NCI-H345 (cell line): ENCODE results near the gene SLC25A21.
A peak's percentile ranks its signal among the peaks of the same experiment; 100 is the strongest.

Source experiments
- DNase-seq: peaks from one replicate; lab custom pipeline; 2025; lab: John Stamatoyannopoulos, UW

SLC25A21 gene

DNA sequence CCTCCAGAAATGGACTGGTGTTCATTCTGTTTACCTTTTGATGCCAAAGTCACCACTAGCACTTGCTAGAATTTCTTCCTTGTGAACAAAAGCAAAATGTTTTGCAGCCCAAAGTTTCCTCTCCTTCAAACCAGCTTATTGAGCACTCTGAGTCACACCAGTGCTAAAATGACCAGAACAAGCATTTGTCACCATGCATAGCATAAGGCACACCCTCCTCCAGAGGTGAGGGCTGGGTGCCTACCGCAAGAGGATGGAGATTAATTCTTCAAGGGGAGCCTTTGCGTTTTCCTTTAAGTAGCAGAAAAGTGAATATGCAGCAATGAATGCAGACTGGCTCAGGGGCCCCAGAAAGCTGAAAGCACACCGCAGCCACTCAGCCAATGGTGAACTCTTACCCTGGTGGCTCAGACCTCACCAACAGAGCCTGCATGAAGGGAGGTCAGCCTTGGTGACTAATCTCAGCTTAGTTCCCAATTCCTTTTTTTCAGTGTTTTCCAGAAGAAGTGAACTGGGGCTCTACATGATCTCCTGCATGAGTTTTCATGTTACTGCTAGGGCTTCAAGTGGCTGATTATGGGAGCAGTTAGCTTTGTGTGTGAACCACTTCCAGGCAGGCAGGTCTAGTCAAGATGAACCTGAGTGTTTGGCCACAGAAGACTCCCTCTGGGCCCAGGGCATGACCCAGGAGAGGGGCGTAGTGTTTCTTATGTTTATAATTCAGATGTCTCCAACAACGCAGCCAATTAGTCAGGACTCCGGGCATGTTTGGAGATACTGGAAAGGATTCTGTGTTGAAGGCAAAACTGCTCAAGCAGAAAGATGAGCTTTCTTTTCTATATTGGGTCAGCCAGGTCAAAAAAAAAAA lies 414.4 kb downstream of the SLC25A21 start:
- DNase-seq = no peak

DNA sequence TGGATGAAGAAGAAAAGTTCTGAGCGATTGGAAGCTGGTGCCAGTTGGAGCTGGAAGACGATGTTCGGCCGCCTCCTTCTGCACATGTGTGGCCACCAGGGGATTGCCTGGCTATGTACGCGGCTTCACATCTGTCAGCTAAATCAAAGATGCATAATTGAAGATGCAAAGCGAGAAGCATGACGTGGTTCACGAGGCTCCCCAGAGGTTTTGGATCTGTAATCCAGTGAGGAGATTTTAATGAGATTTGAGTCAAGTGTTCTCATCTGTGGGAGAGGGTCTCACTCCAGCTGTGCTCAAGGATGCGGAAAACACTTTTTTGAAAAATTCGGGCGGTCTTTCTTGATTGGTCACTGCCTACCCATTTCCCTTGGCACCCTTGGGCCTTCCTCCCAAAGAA lies 416.2 kb downstream of the SLC25A21 start:
- no peak for DNase-seq

DNA sequence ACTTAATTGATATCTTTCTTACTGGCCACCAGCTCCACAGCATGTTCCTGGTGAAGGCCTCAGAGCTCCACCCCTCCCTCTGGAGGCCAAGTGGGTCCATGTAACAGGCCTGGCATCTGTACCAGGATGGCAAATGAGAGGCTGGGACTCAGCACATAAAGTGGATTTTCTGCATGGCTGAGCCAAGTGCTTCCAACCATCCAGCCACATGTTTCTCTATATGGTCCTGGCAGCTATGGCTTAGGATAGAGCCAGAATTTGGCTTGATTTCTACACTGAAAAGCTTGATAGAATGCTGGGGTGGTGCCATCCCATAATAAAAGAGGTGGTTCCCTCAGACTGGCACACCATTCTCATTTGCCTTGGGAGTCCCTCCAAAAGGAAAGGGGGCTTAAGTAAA lies 416.6 kb downstream of the SLC25A21 start:
- DNase-seq = no peak

DNA sequence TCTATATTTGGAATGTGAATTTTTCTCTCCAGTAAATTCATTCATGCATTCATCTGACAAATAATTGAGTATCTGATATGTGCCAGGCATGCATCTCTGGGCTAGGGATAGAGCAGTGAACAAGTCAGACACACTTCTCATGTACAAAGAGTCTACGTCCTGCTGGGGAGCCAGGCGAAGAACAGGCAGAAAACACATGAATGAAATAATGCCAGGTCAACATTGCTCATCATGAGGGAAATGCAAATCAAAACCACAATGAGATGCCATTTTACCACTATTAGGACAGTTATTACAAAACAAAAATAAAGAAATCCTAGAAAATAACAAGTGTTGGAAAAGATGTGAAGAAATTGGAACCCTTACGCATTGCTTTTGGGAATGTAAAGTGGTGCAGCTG lies 420.5 kb downstream of the SLC25A21 start:
- no peak for DNase-seq

DNA sequence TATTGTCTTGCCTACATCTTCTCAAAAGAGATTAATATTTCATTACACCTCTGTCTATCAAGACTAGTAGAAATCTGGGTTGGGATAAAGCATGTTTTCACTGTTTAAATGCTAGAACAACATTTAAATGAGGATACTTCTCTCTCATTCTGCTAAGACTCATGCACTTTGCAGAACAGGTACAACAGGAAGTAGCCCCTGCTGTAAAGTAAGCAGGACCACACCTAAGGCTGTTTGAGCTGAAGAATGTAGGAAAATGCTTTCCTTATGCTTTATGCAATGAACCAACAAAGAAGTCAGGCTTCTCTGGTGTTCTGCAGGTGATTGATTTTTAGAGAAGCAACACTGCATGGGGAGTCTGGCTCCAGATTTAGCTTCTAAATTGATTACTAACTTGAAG lies 421.3 kb downstream of the SLC25A21 start:
- DNase-seq = no peak

DNA sequence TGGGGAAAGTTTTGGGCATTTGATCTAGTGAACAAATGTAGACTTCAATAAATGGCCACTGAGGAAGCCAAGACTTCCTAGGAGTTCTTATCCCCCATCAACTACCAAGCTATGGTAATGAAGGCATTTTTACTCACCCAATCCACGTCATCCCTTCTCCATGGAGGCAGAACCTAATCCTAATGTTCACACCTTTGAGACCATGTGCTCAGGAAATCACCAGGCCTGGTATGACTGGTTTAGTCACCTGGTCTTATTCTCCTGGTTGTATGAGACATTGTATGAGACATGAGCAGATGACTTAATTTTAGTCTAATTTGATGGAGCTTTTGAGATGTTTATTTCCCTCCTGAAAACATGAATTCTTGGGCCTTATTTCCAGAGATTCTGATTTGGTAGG lies 422.2 kb downstream of the SLC25A21 start:
- no peak for DNase-seq

DNA sequence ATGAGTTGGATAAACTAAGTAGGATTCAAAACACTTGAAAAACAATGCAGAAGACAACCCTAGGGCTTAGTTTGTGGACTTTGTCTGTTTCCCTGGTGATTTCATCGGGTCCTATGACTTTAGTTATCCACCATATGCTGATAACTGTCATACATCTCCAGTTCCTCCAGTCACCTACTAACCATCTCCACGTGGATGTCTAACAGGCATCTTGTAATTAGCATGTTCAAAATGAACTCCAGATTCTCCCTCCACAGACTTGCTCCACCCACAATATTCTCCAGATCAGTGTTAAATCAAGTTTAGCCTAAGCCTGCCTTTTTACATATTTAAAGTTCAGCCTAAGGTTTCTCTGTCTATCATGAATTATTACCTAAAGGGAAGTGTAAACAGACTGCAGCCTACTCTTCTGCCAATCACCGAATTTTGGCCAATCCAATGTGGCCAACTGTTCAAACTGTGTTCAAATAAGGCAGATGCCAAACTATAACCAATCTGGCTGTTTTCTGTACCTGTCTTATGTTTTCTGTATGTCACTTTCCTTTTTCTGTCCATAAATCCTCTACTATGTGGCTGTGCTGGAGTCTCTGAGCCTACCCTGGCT lies 423.7 kb downstream of the SLC25A21 start:
- DNase-seq = no peak

DNA sequence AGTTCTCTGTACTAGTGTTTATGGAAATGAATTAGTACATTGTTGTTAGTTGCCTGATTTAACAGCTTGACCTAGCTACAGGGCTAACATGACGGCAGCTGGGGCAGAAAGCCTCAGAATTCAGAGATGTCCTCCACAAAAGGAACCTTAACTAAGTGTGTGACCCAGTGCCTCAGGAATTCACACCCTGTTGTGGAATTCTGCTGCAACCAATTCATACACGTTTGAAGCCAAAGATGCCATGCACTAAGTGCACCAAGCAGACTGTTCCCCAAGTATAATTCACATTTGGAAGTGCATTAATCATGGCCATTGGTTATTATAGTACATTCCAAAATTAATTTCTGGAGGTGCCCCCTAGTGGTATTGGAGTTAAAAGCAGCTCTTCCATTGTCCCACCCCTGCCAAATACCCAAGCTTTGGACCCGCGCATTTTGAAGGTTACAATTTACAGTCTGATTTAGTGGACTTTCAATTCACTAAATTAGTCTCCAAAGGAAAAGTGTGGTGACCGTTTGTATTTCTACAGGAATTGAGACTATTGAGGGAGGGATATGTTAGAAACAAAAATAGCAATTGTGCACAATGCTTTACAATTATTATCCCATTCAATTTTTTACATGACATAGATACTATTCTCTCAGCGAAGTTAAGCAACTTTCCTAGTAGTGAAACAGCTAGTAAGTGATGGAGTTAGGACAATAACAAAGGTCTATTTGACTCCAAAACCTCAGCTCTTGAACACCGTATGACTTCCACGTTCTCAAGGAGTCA lies 424.8 kb downstream of the SLC25A21 start:
- DNase-seq = no peak

DNA sequence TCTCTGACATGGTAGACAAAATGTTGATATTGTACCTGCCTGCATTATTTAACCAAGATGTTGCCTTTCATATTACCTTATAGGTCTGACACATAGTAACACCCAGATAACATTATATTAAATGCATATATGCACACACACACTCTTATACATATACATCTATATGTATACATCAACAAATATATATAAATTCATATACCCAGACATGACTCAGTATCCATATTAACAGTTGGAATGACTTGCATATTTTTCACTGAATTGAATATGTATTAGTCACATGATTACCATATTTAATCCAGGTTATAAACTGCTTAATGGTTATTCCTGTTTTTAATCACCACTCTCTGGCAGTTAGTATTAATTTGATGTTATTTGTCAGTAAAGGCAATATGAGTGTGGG lies 425.5 kb downstream of the SLC25A21 start:
- no peak for DNase-seq

DNA sequence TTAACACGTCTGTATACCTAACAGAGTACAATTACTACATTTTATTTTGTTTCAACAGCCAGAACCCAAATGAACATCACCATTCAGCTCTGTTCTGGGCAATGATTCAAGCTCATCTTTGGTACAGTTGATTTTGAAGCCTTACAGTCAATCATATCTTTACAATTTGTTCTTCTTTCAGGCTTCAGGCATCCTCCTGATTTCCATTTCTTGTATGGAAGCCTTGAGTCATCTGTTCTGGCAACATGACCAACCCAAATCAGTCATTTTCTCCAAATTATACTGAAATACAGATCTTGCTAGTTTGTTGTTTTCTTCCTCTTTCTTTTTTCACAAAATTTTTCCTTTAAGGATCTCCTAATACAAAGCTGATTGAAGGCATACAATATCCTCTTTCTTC lies 430.5 kb downstream of the SLC25A21 start:
- no peak for DNase-seq

DNA sequence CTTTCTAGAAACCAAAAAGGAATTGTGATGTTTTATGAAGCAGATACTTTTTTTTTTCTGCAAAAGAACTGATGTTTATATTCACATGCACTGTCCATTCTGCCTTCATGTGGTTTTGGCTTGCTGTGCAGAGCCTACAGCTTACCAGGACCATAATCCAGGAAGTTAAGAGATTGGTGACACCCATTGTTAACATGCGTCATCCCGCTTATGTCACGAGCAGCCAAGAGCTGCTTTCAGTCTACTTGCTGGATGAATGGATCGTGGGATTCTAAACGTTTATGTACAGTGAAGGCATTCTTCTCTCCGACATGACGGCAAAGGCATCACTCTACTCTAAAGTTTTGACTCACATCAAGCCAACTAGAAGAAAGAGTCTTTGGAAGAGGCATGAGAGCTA lies 434.1 kb downstream of the SLC25A21 start:
- DNase-seq = no peak

DNA sequence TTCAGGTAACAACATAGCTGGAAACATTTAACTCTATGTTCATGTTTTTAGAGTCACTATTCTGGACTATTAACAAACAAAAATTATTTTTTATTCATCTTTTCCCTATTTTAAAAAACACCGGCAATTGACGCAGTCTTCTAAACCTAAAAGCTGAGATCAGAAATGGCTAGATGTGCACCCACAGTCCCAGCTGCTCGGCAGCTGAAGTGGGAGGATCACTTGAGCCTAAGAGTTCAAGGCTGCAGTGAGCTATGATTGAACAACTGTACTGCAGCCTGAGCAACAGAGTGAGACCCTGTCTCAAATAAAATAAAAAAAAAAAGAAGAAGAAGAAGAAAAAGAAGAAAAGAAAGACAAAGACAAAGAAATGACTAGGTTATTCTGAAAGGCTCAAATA lies 446.3 kb downstream of the SLC25A21 start:
- DNase-seq = no peak

DNA sequence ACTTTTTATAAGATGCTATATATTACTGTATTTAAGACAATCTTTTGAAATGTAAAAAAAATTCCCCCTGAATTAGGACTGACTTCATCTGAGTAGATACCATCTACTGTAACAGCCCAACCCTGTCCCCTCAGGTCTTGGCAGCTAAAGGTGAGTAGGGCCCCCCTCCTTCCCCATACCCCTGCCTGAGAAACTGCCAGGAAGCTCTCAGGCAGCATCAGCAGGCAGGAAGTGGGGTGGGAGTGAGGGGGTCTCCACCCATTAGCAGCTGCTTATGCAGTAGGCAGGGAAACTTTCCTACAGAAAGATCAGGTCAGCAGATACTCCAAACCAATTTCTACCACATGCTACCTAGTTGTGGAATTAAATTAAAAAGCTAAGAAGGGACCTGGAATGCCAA lies 448.2 kb downstream of the SLC25A21 start:
- DNase-seq = no peak

DNA sequence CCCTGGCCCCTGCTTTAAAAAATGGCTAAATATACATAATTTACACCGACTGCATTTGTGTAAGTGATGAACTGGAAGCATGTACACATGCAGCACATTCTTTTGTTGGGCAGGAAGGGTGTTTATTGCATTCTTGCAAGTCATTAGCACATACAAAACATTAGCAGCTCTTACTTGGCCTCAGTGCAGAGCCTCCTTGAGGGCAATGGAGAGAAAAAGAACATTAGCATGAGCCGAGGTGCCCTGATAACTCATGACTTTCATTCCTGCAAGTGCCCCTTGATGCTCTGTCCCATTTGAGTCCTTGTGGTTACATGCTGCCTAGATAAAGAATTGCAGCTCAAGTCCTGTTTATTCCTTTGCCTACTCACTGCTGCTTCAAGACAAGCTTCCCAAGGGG lies 448.9 kb downstream of the SLC25A21 start:
- no peak for DNase-seq

DNA sequence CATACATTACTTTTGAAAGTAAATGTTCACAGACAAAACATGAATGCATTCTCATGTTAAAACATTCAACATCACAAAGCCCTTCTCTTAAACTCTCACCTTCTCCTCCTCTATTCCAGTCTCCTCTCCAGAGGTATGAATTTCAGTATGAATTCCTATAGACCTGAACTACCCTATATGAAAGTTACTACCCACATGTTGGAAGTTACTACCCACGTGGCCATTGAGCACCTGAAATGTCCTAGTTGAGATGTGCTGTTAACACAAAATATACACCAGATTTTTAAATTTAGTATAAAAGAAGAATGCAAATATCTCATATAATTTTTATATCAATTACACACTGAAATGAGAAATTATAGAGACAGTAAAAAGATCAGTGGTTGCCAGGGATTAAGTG lies 450.5 kb downstream of the SLC25A21 start:
- no peak for DNase-seq

DNA sequence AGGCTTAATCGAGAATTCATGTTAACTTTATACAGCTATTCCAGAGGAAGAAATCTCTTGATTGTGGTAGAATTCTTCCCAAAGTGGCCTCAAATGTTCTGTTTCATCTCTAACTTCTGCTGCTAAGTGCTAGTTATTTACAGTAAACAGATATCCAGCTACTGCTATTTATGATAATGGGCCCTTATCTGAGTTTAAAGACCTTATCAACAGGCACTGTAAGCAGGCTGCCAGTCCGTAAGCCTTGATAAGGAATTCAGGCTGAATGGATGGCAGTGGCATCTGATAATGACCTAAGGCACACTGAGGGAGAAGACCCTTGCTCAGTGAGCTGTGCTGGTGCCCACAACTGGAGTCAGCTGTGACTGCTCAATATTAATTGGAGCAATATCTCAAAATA lies 451.7 kb downstream of the SLC25A21 start:
- no peak for DNase-seq

DNA sequence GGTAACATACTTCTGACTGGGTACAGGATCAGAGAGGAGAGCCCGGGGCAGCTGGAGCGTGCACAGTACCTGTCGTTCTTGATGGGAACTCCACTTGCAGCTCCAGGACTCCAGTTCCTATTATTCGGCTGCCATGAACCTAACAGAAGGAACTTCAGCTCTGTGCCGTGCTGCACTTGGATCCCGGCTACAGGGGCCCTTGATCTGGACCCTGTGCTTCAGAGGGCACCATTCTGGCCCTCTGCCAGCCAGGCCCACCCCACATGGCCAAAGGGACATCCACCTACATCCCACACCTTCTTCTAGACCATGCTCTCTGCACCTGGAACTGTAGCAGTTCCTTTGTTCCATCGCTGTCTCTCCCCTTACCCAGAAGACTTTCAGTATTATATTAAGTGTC lies 452.6 kb downstream of the SLC25A21 start:
- no peak for DNase-seq

DNA sequence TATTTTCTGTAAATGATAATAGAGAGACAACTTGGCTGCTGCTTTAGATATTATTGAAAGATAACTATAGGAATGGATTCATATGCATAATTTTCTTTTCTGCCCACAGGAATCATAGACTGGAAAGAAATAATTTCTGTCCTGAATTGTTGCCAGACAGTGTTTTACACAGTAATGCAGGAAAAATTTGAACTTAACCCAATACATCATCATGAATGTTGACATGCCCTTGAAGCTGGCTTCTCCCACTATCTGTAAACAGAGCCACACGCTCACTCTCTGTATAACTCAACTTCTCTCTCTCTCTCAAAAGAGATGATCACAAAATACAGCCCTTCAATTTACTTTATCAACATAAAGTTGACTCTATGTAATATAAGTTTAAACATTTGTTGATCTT lies 454.2 kb downstream of the SLC25A21 start:
- DNase-seq = no peak

DNA sequence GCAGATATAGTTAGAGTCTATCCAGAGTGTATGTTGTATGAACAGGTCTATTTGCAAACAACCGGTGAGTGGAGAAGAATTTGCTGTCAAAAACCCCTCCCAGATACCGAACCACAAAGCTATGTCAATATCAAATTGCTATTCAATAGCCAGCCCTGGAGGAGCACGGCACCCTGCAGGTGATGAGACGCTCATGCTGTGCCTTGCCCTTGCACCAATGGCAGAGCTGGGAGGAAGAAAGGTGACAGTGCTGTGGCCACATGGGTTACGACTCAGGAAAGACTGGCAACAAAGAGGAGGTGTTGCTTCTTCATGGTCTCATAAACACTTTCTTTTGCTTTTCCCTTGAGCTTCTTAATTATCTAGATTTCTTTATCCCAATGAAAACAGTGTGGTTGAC lies 455.0 kb downstream of the SLC25A21 start:
- peak; percentile 77 for DNase-seq

DNA sequence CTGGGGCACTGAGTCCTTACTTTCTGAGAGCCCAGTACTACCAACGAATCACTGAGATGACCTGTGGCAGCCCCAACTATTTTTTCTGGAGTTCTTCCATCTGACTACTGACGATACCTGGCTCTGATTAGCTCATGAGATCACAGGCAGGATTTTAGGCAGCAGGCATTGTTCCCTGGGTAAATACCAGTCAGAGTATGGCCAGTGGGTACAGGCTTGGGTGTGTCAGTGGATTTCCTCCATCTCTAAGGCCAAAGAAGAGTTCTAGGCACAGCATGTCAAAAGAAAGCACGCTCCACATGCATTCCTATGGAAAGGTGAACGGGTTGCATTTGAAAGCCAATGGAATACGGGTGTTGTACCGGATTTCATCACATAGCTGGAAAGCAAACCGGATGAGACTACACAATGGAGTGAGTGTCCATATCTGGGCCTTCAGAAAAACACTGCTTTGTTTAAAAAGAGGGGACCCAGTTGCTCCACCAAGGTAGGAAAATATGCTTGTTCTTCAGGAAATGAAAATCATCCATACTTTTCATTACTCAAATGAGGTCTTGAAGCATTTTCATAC lies 455.7 kb downstream of the SLC25A21 start:
- DNase-seq = no peak

DNA sequence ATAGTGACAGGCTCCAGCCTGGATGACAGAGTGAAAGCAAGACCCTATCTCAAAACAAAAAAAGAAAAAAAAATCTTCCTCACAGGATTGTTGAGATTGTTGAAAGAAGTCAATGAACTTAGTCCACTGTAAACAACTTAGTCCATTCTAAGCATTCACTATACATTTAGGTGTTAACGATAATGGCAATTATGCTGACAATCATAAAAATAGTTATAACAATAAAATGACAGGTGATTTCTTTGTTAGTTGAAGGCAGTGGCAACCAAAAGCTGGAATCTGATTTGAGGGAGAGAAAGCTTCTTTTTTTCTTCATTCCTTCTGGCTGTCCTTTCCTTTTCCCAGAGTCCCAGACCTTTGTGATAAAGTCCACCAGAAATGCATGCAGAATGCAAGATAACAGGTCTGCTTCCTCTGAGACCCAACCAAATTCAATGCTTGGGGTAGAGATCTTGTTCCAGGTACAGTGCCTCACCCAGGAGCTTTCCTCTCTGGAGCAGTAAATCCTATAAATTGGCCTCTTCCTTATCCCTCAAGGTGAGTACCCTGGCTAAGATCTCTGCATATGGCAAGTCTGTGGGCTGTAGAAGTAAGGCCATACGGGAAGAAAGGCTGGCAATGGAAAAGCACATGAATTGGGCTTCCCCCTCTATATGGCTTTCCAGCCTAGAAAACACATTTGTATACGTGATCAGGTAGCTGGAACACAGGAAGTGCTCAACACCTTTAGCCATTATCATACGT lies 458.3 kb downstream of the SLC25A21 start:
- DNase-seq = no peak

DNA sequence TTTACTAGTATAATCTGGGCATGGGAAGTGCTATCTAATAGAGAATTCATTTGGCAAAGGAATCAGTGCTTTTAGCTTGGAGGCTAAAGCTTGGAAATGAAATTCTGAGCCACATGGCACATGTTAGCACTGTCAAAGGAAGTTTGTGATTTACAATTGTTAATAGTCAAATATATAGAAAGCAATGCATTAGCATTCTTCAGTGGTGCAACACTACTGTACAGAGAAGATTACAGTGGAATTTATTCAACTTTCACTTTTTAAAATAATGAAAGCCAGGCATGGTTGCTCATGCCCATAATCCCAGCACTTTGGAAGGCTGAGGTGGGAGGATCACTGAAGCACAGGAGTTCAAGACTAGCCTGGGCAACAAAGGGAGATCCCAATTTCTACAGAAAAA lies 464.8 kb downstream of the SLC25A21 start:
- DNase-seq = no peak
